Activated CD8-positive, alpha-beta T cell treated with anti-CD3 and anti-CD28 coated beads for 36 hours (primary cell): ENCODE results near the gene GASK1B. TPM values are rescaled to one million over a fixed set of nuclear protein-coding genes. Genes with fewer than 3 reads are reported as not detected.

Experiments used
- ATAC-seq: fragments of 200-7000 bp; cut with Tn5 transposase; one replicate; pipeline ENCODE4 v1.10.0; 2021; ENCODE audit warnings: mild to moderate bottlenecking, moderate library complexity
- CTCF ChIA-PET: fragments of 350-600 bp; sonication (Branson Sonifier 250); formaldehyde crosslinking; loops from one replicate; lab custom pipeline; 2021; ENCODE audit warnings: antibody characterized with exemption; lab: Charles Lee
- POLR2A ChIA-PET: fragments of 350-600 bp; sonication (Branson Sonifier 250); formaldehyde crosslinking; loops from one replicate; lab custom pipeline; 2021; ENCODE audit warnings: antibody characterized with exemption; lab: Charles Lee
- DNase-seq: peaks from one replicate; pipeline ENCODE4 v3.0.0-alpha.2; 2020
- H3K27ac Mint-ChIP-seq: one replicate; pipeline ENCODE4 v1.8.0; 2021; ENCODE audit warnings: mild to moderate bottlenecking, mixed read lengths
- H3K27me3 Mint-ChIP-seq: one replicate; pipeline ENCODE4 v1.8.0; 2021; ENCODE audit warnings: mixed read lengths
- H3K36me3 Mint-ChIP-seq: one replicate; pipeline ENCODE4 v1.8.0; 2021; ENCODE audit warnings: low read depth, mixed read lengths
- H3K4me1 Mint-ChIP-seq: one replicate; pipeline ENCODE4 v1.8.0; 2021; ENCODE audit warnings: low read depth, mixed read lengths
- H3K4me3 Mint-ChIP-seq: one replicate; pipeline ENCODE4 v1.8.0; 2021; ENCODE audit warnings: mild to moderate bottlenecking, moderate library complexity, mixed read lengths
- H3K9me3 Mint-ChIP-seq: one replicate; pipeline ENCODE4 v1.8.0; 2021; ENCODE audit warnings: mixed read lengths
- CTCF ChIP-seq: fragments of 200-600 bp; IDR thresholded peaks from one replicate; pipeline ENCODE4 v1.8.0; 2022; ENCODE audit warnings: antibody characterized with exemption, mild to moderate bottlenecking
- intact Hi-C: fragments of 100-400 bp; cut with micrococcal nuclease; formaldehyde crosslinking; loops from one replicate; pipeline ENCODE4 v1.10.0; 2022
- total RNA-seq, 2 experiments: library from RNA; stranded (reverse); gene quantifications; one replicate each; pipeline ENCODE4 v1.2.3, GENCODE V29; 2021

The GASK1B gene
- total RNA-seq, 2 experiments from 2014 or later: not detected

GRCh38 chr4:158131027-158131426 lies 41.8 kb downstream of the GASK1B start:
- Mint-ChIP-seq H3K4me1 (no peaks in the 10 kb centered on the region), H3K9me3 (no peaks in the 10 kb centered on the region), H3K36me3 (no peaks in the 10 kb centered on the region), H3K27ac (no peak overlapping the region), H3K4me3 (no peak overlapping the region), H3K27me3 (no peaks in the 10 kb centered on the region)
- intact Hi-C loops: no loop called here
- ChIA-PET CTCF (no interaction called here), POLR2A (no interaction called here)
- no peak for ATAC-seq
- TF ChIP-seq CTCF: no peak
- DNase-seq: no peak

- no peak overlapping the region for H3K27ac Mint-ChIP-seq
- no peaks in the 10 kb centered on the region for H3K4me1 Mint-ChIP-seq
- ChIA-PET POLR2A (no interaction called here), CTCF (no interaction called here)
- ATAC-seq (no peak), DNase-seq (no peak)
- H3K27me3 Mint-ChIP-seq: no peaks in the 10 kb centered on the region
- intact Hi-C loops: no loop called here
- H3K36me3 Mint-ChIP-seq: no peaks in the 10 kb centered on the region
- H3K4me3 Mint-ChIP-seq: no peak overlapping the region
- TF ChIP-seq CTCF: no peak
- no peaks in the 10 kb centered on the region for H3K9me3 Mint-ChIP-seq
Measured at GRCh38 chr4:158130204-158130603, 42.6 kb downstream of the GASK1B start.

- ATAC-seq (no peak), DNase-seq (no peak)
- no peak overlapping the region for H3K27ac Mint-ChIP-seq
- intact Hi-C loops: no loop called here
- no peak overlapping the region for H3K4me3 Mint-ChIP-seq
- no peaks in the 10 kb centered on the region for H3K27me3 Mint-ChIP-seq
- no peak for TF ChIP-seq CTCF
- POLR2A ChIA-PET: no interaction called here
- CTCF ChIA-PET: no interaction called here
- no peaks in the 10 kb centered on the region for H3K4me1 Mint-ChIP-seq
- H3K36me3 Mint-ChIP-seq: no peaks in the 10 kb centered on the region
- no peaks in the 10 kb centered on the region for H3K9me3 Mint-ChIP-seq
Measured at GRCh38 chr4:158129694-158130093, 43.1 kb downstream of the GASK1B start.

- CTCF ChIA-PET: no interaction called here
- POLR2A ChIA-PET: no interaction called here
Measured at GRCh38 chr4:158128540-158128939, 44.3 kb downstream of the GASK1B start.

GRCh38 chr4:158125310-158125709 lies 47.5 kb downstream of the GASK1B start:
- no peak overlapping the region for H3K4me3 Mint-ChIP-seq
- ATAC-seq (no peak), DNase-seq (no peak)
- H3K27me3 Mint-ChIP-seq: no peaks in the 10 kb centered on the region
- H3K4me1 Mint-ChIP-seq: no peaks in the 10 kb centered on the region
- ChIA-PET POLR2A (no interaction called here), CTCF (interaction anchor here (1.1 kb wide), 1 partner anchor 9 kb away, joined by 3 read pairs; no protein-coding TSS in a partner anchor)
- H3K9me3 Mint-ChIP-seq: no peaks in the 10 kb centered on the region
- H3K36me3 Mint-ChIP-seq: no peaks in the 10 kb centered on the region
- no peak overlapping the region for H3K27ac Mint-ChIP-seq
- intact Hi-C loops: no loop called here
- TF ChIP-seq CTCF: no peak

More at GRCh38 chr4:158128540-158128939, 44.3 kb downstream of the GASK1B start:
- DNase-seq (no peak), ATAC-seq (no peak)
- Mint-ChIP-seq H3K4me1 (no peaks in the 10 kb centered on the region), H3K4me3 (no peak overlapping the region), H3K9me3 (no peaks in the 10 kb centered on the region), H3K36me3 (no peaks in the 10 kb centered on the region), H3K27me3 (no peaks in the 10 kb centered on the region), H3K27ac (no peak overlapping the region)
- intact Hi-C loops: no loop called here
- TF ChIP-seq CTCF: no peak

Other genes with a start within 250 kb of the GASK1B start
- under 1 TPM in 1 of 2 experiments, not detected in 1; 0.09 TPM for gene TMEM144, start 37.5 kb upstream of the GASK1B start, total RNA-seq